ENCODE data around the gene PFKM. TPM values are rescaled to one million over a fixed set of nuclear protein-coding genes. Genes with fewer than 3 reads are reported as not detected.

Gene PFKM
- total RNA-seq, 1 donor, result 64.8 TPM

DNA sequence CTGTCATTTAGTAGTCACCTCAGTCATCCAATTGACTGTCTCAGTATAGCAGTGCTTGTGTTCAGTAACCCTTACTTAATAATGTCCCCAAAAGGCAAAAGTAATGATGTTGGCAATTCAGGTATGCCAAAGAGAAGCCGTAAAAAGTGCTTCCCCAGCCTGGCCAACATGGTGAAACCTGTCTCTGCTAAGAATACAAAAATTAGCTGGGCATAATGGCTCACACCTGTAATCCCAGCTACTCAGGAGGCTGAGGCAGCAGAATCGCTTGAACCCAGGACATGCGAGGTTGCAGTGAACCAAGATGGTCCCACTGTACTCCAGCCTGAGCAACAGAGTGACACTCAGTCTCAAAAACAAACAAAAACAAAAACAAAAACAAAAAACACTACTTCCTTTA is 46.9 kb upstream of the PFKM start:
- Histone ChIP-seq H3K27me3 (ENCODE audit: insufficient read depth, low read length) (no peaks in the 10 kb centered on the region), H3K27ac (ENCODE audit: low read depth, low read length) (no peak overlapping the region), H3K4me2 (ENCODE audit: insufficient read depth, low read length) (no peak overlapping the region), H3K36me3 (ENCODE audit: insufficient read depth, low read length) (peaks cover 31% of the 10 kb centered on the region), H3K4me1 (ENCODE audit: insufficient read depth, low read length) (no peaks in the 10 kb centered on the region), H3K4me3 (ENCODE audit: insufficient read depth, low read length) (no peak overlapping the region), H4K20me1 (ENCODE audit: insufficient read depth, low read length) (no peaks in the 10 kb centered on the region), H2AFZ (ENCODE audit: low read length) (no peak overlapping the region), H3K79me2 (ENCODE audit: insufficient read depth, low read length) (no peaks in the 10 kb centered on the region), H3K9me3 (ENCODE audit: low read depth, low read length) (no peaks in the 10 kb centered on the region)
- no peak for DNase-seq (ENCODE audit: insufficient read length, low spot score, missing footprints)
- TF ChIP-seq, protein P1, sequence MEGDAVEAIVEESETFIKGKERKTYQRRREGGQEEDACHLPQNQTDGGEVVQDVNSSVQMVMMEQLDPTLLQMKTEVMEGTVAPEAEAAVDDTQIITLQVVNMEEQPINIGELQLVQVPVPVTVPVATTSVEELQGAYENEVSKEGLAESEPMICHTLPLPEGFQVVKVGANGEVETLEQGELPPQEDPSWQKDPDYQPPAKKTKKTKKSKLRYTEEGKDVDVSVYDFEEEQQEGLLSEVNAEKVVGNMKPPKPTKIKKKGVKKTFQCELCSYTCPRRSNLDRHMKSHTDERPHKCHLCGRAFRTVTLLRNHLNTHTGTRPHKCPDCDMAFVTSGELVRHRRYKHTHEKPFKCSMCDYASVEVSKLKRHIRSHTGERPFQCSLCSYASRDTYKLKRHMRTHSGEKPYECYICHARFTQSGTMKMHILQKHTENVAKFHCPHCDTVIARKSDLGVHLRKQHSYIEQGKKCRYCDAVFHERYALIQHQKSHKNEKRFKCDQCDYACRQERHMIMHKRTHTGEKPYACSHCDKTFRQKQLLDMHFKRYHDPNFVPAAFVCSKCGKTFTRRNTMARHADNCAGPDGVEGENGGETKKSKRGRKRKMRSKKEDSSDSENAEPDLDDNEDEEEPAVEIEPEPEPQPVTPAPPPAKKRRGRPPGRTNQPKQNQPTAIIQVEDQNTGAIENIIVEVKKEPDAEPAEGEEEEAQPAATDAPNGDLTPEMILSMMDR (IDR thresholded peaks at IDR 0.05; ENCODE audit: extremely low read depth, low read depth, low read length), result no peak

DNA sequence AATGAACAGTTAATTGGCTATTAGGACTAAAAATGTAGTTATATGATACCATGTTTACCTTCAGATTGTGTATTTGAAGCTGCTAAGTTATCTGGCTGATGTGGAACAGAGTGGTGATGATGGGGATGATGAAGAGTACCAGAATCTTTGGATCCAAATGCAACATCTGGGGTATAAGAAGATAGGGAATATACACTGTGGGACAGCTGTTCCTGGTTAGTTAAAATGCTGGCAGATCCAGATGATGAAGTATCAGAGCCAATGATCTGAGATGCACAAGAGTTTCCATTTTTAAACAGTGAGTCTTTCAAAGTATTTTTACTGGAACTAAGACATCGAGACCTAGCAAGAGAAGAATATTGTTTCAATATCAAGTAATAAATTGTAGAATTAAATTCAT is 44.9 kb upstream of the PFKM start:
- Histone ChIP-seq H2AFZ (ENCODE audit: low read length) (no peak overlapping the region), H3K4me1 (ENCODE audit: insufficient read depth, low read length) (peaks cover 8% of the 10 kb centered on the region), H3K27ac (ENCODE audit: low read depth, low read length) (no peak overlapping the region), H3K79me2 (ENCODE audit: insufficient read depth, low read length) (no peaks in the 10 kb centered on the region), H3K36me3 (ENCODE audit: insufficient read depth, low read length) (peaks cover 31% of the 10 kb centered on the region), H3K4me2 (ENCODE audit: insufficient read depth, low read length) (no peak overlapping the region), H3K4me3 (ENCODE audit: insufficient read depth, low read length) (no peak overlapping the region), H3K27me3 (ENCODE audit: insufficient read depth, low read length) (no peaks in the 10 kb centered on the region), H4K20me1 (ENCODE audit: insufficient read depth, low read length) (no peaks in the 10 kb centered on the region), H3K9me3 (ENCODE audit: low read depth, low read length) (no peaks in the 10 kb centered on the region)
- no peak for DNase-seq (ENCODE audit: insufficient read length, low spot score, missing footprints)
- TF ChIP-seq, protein P1 (IDR thresholded peaks at IDR 0.05; ENCODE audit: extremely low read depth, low read depth, low read length), result no peak

DNA sequence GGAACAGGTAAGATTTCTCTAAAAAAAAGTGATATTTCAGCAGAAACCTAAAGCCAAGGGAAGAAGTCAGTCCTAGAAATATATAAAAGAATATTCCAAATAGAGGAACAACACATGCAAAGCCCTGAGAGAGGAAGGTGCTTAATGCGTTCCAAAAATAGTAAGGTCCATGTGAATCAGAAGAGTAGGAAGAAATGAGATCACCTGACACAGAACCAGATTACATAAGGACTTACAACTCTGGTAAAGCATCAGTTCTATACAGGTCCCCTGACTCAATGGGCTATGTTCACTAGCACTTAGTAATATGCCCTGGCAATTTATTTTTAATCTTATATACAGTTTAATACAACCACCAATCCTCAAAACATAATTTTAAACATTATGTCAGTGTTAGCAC is 43.3 kb upstream of the PFKM start:
- TF ChIP-seq, protein P1 (IDR thresholded peaks at IDR 0.05; ENCODE audit: extremely low read depth, low read depth, low read length), result no peak
- no peak overlapping the region for H3K27ac ChIP-seq (ENCODE audit: low read depth, low read length)
- H3K9me3 ChIP-seq (ENCODE audit: low read depth, low read length), result no peaks in the 10 kb centered on the region
- H3K4me2 ChIP-seq (ENCODE audit: insufficient read depth, low read length), result no peak overlapping the region
- H2AFZ ChIP-seq (ENCODE audit: low read length), result no peak overlapping the region
- H3K36me3 ChIP-seq (ENCODE audit: insufficient read depth, low read length), result peaks cover 22% of the 10 kb centered on the region
- no peak overlapping the region for H3K4me3 ChIP-seq (ENCODE audit: insufficient read depth, low read length)
- H3K4me1 ChIP-seq (ENCODE audit: insufficient read depth, low read length), result peaks cover 10% of the 10 kb centered on the region
- H4K20me1 ChIP-seq (ENCODE audit: insufficient read depth, low read length), result no peaks in the 10 kb centered on the region
- no peak for DNase-seq (ENCODE audit: insufficient read length, low spot score, missing footprints)
- no peaks in the 10 kb centered on the region for H3K27me3 ChIP-seq (ENCODE audit: insufficient read depth, low read length)
- no peaks in the 10 kb centered on the region for H3K79me2 ChIP-seq (ENCODE audit: insufficient read depth, low read length)

DNA sequence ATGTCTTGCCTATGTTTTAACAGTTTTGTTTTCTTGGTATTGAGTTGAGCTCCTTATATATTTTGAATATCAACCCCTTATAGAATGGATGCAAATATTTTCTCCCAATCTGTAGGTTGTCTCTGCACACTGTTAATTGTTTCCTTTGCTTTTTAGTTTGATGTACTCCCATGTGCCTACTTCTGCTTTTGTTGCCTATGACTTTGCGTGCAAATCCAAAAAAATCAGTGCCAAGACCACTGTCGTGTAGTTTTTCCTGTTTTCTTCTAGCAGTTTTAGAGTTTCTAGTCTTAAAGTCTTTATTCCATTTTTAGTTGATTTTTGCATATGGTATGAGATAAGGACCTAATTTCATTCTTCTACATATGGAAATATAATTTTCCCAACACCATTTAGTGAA is 42.1 kb upstream of the PFKM start:
- H3K36me3 ChIP-seq (ENCODE audit: insufficient read depth, low read length), result peaks cover 18% of the 10 kb centered on the region
- no peaks in the 10 kb centered on the region for H4K20me1 ChIP-seq (ENCODE audit: insufficient read depth, low read length)
- no peak overlapping the region for H3K4me3 ChIP-seq (ENCODE audit: insufficient read depth, low read length)
- no peaks in the 10 kb centered on the region for H3K79me2 ChIP-seq (ENCODE audit: insufficient read depth, low read length)
- no peak overlapping the region for H3K4me2 ChIP-seq (ENCODE audit: insufficient read depth, low read length)
- no peak overlapping the region for H3K27ac ChIP-seq (ENCODE audit: low read depth, low read length)
- no peak for DNase-seq (ENCODE audit: insufficient read length, low spot score, missing footprints)
- no peaks in the 10 kb centered on the region for H3K9me3 ChIP-seq (ENCODE audit: low read depth, low read length)
- H3K4me1 ChIP-seq (ENCODE audit: insufficient read depth, low read length), result peaks cover 10% of the 10 kb centered on the region
- H2AFZ ChIP-seq (ENCODE audit: low read length), result no peak overlapping the region
- TF ChIP-seq, protein P1 (IDR thresholded peaks at IDR 0.05; ENCODE audit: extremely low read depth, low read depth, low read length), result no peak
- H3K27me3 ChIP-seq (ENCODE audit: insufficient read depth, low read length), result no peaks in the 10 kb centered on the region
